SKM-1 (cell line): Measurements from ENCODE around the gene RAB9A.

Experiments used
- DNase-seq: peaks from one replicate; lab custom pipeline; 2025; ENCODE audit not compliant: unreplicated experiment; lab: John Stamatoyannopoulos, UW

Gene RAB9A

DNA sequence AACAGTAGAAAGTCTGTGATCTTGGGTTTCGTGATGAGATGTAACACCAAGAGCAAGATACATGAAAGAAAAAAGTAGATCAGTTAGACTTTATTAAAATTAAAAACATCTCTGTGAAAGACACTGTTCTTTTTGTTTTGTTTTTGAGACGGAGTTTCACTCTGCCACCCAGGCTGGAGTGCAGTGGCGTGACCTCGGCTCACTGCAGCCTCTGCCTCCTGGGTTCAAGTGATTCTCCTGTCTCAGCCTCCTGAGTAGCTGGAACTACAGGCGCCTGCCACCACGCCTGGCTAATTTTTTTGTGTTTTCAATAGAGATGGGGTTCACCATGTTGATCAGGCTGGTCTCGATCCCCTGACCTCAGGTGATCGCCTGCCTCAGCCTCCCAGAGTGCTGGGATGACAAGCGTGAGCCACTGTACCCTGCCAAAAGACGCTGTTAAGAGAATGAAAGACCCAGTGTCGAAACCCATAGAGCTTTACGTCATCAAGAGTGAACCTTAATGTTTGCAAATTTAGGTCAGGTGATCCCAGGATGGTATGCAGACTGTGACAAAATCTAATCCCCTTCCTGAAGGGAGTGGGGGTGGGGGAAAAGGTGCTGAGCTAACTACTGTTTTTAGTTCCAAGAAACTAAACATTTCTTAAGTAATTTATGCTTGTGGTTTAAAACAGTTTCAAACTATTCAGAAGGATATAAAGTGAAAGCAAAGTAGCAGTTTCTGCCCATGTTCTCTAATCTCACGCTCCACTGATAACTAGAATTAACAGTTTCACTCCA, 53.7 kb downstream of the RAB9A start:
- no peak for DNase-seq

DNA sequence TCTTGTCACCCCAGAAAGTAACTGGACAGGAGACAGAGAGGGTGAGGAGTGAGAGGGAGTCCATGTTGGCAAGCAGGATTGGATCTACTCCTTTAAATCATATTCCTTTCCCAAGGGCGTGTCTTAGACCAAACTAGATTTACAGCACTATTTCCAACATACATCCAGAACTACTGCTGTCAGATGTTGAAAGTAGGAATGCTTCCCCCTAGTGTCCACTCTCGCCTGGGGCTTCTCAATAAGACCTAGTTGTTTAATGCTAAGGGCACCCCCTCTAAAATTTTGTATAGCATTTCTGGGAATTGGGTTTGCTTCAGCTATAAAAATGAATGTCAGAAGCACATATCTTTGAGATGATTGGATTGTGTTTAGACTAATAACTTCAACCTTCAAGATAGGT, 58.9 kb downstream of the RAB9A start:
- DNase-seq: no peak

DNA sequence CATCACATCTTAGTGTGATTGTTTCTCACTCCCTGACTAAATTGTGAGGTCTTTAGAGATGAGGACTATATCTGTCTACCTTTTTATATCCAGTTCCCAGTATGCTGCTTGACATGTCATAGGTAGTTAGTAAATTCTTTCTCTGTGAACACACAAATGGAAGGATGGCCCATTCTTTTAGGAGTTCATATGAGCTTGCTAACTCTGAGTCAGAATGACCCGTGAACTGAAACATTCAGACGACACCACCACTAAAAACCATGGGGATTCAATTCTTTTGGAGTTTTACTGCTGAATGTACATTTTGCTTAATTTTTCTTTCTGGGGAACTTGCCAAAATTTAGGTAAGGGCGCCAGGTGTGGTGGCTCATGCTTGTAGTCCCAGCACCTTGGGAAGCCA, 59.6 kb downstream of the RAB9A start:
- no peak for DNase-seq

DNA sequence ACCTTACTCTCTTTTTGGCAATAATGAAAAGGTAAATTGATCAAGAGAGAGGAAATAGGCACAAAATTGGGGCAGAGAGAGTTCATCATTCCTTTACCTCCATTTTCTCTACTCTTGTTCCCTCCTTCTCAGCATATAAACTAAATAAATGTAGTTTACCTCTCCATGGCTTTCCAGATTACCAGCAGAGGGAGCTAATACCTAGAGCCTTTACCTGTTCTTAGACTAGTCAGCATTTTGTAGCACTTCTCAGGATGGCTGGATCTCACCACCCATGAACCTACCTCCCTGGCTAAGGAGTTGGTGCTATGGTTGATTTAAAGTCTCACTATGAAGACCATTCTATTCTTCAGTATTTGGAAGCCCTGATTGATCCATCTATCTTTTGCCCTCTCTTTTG, 61.3 kb downstream of the RAB9A start:
- DNase-seq: no peak

DNA sequence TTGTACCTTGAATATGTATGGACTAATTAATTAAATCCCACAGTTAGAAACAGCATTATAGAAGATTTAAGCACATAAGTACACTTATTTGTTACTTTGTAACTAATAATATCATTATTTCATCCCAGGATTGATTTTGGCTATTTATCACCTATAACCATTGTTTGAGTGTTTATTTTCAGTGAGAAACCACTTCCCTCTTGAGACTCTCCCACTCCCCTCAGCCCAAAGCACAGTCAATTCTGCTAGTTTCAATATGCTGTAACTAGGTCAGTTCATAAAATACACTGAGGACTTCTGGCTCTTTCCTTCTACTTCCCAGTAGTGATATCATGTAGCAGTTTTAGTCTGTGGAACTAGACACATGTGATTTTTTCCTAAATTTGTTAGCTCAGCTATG, 61.9 kb downstream of the RAB9A start:
- no peak for DNase-seq

DNA sequence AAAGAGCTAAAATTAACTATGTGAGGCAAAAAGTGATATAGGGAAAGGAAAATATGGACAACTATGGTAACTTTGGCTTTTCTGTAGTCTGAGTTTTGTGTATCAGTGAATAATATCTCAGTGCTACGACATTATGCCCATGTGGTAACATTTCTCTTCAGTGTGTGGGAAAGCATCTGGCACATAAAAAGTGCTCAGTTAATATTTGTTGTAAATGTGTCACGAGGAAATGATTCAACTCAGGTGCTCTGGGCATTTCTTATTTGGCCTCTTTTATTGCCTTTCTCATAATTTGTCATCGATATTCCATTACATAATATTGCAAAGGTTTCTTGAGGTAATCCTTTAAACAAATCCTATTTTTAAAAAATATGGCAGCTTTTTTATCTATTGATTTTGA, 63.2 kb downstream of the RAB9A start:
- no peak for DNase-seq

DNA sequence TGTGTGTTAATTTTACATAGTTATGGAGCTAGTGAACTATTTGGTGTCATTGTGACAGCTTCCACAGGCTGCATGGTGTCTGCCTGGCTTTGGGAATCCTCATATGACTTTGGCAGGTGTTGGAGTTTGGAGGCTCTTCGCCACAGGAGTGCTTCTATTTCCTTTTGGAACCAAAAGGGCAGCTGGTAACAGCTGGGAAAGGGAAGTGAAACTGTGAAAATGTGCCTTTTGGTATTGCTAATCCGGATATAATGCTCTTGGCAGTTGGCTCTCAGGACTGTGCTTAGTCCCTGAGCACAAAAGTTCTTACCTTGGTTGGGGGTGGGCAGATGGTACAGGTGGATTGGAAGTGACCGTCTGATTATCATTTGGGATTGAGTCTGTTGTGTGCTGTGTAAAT, 63.7 kb downstream of the RAB9A start:
- no peak for DNase-seq

DNA sequence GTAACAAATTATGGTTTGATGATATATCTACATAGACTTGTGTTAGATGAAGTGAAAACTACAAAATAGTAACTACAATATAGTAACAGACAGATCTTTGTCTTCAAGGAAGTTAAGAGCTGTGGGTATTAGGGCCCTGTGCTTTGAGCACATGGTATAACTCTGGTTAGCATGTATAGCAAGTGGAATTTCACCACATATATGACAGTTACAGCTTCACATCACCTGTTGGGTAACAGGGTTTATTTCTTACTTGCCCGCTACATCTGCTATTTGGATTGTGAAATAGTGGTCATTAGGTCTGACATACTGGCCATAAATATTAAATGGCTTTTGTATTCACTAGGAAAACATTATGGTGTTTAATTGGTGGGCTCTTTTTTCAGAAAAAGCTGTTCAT, 65.8 kb downstream of the RAB9A start:
- peak; percentile 31 for DNase-seq

DNA sequence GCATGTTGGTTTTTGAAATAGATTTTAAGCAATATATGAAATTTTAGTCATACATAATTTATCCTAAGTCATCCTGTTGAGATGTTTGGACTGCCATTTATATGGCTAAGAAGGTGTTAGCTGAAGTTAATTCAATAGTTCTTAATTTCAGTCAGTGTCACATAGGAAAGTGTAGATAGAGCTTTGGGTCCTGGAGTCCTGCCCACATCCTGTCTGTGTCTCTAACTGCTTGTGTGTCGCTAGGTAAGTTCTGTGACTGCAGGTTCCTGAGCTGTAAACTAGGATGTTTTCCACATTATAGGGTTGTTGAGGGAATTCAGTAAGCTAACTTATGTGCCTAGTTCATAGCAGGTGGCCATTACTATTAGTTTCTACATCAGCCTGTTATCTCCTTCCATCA, 66.3 kb downstream of the RAB9A start:
- DNase-seq: no peak

DNA sequence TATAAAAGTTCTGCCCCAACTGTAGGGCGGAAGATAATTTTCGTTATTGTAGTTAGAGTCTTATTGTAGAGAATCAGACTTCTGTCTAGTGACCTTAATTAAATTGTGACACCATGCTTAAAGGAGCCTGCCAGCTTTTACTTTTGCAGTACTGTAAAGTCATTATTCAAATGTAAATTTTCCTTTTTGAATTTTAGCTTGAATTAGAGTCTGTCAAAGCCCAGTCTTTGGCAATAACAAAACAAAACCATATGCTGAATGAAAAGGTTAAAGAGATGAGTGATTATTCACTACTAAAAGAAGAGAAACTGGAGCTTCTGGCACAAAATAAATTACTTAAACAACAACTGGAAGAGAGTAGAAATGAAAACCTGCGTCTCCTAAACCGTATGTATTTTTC, 67.5 kb downstream of the RAB9A start:
- no peak for DNase-seq

DNA sequence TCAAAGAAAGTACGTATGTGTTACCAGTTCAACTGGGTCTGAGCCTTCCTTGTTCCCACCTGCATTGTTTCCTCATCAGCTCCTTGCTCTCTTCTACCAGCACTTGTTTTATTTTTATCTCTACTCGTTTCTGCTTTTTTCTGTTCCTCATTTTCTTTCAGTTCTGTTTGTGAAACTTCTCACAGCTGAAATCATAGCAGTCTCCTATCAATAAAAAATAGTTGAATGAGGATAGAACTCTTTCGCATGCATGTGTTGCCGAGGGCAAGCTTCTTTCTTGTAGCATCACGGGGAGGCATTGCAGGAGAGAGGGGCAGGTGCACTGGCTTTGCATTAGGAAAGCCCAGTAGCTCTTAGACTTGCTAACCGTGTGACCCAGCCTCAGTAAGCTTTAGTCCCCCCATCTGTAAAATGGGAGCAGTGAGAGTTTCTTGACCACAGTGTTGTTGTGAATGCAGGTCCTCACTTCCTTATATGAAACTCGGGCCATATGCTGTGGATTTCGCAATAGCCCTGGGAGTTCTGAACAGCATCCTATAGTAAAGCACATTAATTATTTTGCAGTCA, 70.3 kb downstream of the RAB9A start:
- peak; percentile 50 for DNase-seq
